ENCODE data around the gene DEGS2. TPM values are rescaled to one million over a fixed set of nuclear protein-coding genes. Genes with fewer than 3 reads are reported as not detected.

The DEGS2 gene
- total RNA-seq, 2 donors from 2014 or later: 7.3 to 10.5 TPM

DNA sequence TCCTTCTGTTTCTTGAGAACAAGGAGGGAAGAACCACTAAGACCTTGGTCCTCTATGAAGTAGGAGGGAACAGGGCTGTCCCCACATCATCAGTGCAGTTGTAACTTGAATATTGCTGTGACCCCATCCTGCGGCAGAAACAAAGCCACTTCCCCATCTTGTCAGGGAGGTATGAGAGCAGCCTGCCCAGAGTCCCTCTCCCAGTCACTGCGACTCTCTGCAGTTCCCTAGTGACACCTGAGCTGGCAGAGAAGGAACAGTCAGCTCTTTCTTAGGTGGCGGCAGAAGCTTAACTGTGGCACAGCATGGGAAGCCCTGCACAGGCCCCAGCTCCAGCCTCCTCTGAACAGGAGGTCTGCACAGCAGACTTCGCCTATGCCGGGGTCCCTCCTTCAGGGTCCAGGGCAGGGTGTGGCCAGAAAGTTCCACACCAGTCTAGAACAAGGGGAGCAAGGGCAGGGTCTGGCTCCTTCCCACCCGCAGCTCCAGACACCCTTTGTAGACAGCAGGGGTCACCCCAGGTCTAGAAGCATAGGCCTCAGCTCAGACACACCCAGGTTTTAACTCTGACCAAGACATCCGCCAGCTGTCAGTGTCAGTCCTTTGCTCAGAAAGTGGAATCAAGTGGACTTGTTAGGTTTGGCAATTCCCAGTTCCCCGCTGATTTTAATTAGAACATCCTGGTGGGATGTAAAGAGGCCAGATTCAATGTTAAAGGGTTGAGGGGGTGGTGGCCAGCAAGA, 36.8 kb downstream of the DEGS2 start:
- H3K36me3 ChIP-seq (replicated peaks in 1 of 2; ENCODE audit: insufficient read depth in 1 of 2, low read depth in 2 of 2): no peaks in the 10 kb centered on the region
- intact Hi-C loops (cut with DNase I): no loop called here

GRCh38 chr14:100121643-100122480, 37.6 kb downstream of the DEGS2 start:
- no peak for DNase-seq

More for the DNA sequence above, 36.8 kb downstream of the DEGS2 start:
- TF ChIP-seq, protein P1, sequence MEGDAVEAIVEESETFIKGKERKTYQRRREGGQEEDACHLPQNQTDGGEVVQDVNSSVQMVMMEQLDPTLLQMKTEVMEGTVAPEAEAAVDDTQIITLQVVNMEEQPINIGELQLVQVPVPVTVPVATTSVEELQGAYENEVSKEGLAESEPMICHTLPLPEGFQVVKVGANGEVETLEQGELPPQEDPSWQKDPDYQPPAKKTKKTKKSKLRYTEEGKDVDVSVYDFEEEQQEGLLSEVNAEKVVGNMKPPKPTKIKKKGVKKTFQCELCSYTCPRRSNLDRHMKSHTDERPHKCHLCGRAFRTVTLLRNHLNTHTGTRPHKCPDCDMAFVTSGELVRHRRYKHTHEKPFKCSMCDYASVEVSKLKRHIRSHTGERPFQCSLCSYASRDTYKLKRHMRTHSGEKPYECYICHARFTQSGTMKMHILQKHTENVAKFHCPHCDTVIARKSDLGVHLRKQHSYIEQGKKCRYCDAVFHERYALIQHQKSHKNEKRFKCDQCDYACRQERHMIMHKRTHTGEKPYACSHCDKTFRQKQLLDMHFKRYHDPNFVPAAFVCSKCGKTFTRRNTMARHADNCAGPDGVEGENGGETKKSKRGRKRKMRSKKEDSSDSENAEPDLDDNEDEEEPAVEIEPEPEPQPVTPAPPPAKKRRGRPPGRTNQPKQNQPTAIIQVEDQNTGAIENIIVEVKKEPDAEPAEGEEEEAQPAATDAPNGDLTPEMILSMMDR (IDR thresholded peaks at IDR 0.05): peak in 1 of 7 experiments; percentile 5
- no peak for TF ChIP-seq POLR2A (IDR thresholded peaks at IDR 0.05)
- Histone ChIP-seq H3K4me1 (no peaks in the 10 kb centered on the region), H3K4me3 (no peak overlapping the region), H3K27ac (no peak overlapping the region), H3K27me3 (no peaks in the 10 kb centered on the region), H3K9me3 (no peaks in the 10 kb centered on the region)
- ATAC-seq (no peak), DNase-seq (no peak)
- WGBS, 2 donors: 85 to 93% methylated on average over 7 to 8 of the region's 8 CpGs

GRCh38 chr14:100120522-100121269, 38.7 kb downstream of the DEGS2 start:
- DNase-seq (no peak), ATAC-seq (no peak)
- Histone ChIP-seq H3K4me1 (no peaks in the 10 kb centered on the region), H3K9me3 (no peaks in the 10 kb centered on the region), H3K27me3 (no peaks in the 10 kb centered on the region), H3K27ac (no peak overlapping the region), H3K4me3 (no peak overlapping the region), H3K36me3 (replicated peaks in 1 of 2; ENCODE audit: insufficient read depth in 1 of 2, low read depth in 2 of 2) (no peaks in the 10 kb centered on the region)
- 93 to 97% methylated on average over 10 to 18 of the region's 18 CpGs for WGBS, 2 donors
- intact Hi-C loops (cut with DNase I): no loop called here
- TF ChIP-seq POLR2A (IDR thresholded peaks at IDR 0.05): no peak

More at GRCh38 chr14:100121643-100122480, 37.6 kb downstream of the DEGS2 start:
- intact Hi-C loops (cut with DNase I): no loop called here
- TF ChIP-seq, protein P1 (IDR thresholded peaks at IDR 0.05): no peak
- TF ChIP-seq POLR2A (IDR thresholded peaks at IDR 0.05): no peak
- no peak overlapping the region for H3K27ac ChIP-seq
- 91 to 93% methylated on average over 11 to 14 of the region's 14 CpGs for WGBS, 2 donors
- H3K4me1 ChIP-seq: no peaks in the 10 kb centered on the region
- no peak for ATAC-seq
- no peaks in the 10 kb centered on the region for H3K9me3 ChIP-seq
- no peaks in the 10 kb centered on the region for H3K36me3 ChIP-seq (replicated peaks in 1 of 2; ENCODE audit: insufficient read depth in 1 of 2, low read depth in 2 of 2)
- H3K4me3 ChIP-seq: no peak overlapping the region
- no peaks in the 10 kb centered on the region for H3K27me3 ChIP-seq

DNA sequence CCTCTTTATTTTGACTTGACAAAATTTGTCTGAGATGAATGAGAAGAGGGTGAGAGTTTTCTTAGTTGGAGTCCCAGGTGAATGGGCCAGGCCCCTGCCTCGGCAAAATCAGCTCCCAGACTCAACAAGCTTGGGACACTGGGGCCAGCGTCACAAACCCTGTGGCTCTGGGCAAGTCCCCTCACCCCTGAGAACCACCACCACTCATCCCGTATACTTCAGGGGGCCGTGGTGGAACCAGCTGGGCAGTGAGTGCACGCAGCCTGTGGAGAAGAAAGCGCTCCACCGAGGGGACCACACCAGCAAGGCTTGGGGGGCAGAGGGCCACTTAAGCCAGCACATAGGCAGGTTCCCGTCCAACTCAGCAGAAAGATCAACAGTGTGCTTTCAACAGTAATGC, 40.2 kb downstream of the DEGS2 start:
- 87 to 92% methylated on average over 8 of the region's 8 CpGs for WGBS, 2 donors
- DNase-seq (no peak), ATAC-seq (no peak)
- Histone ChIP-seq H3K27me3 (no peaks in the 10 kb centered on the region), H3K4me1 (no peaks in the 10 kb centered on the region), H3K27ac (no peak overlapping the region), H3K36me3 (replicated peaks in 1 of 2; ENCODE audit: insufficient read depth in 1 of 2, low read depth in 2 of 2) (no peaks in the 10 kb centered on the region), H3K9me3 (no peaks in the 10 kb centered on the region), H3K4me3 (no peak overlapping the region)
- no peak for TF ChIP-seq POLR2A (IDR thresholded peaks at IDR 0.05)
- TF ChIP-seq, protein P1 (IDR thresholded peaks at IDR 0.05): no peak
- intact Hi-C loops (cut with DNase I): no loop called here

All from body of pancreas (tissue), 4 donors.